Fibroblast of lung (primary cell): ENCODE data around the gene MPC1.

ENCODE experiments used
- CTCF ChIP-seq, 2 donors: IDR thresholded peaks in 1 of 2; conservative IDR thresholded peaks in 1 of 2; 1 replicate in 1 of 2; 2 replicates in 1 of 2; pipeline ENCODE4 v1.5.1; 2011 to 2012; ENCODE audit warnings: low read length in 2 of 2, control low read depth in 1 of 2, inconsistent platforms in 1 of 2, low read depth in 1 of 2, mild to moderate bottlenecking in 1 of 2
- EZH2 ChIP-seq: IDR thresholded peaks from 2 replicates; pipeline ENCODE4 v1.5.1; 2012; ENCODE audit warnings: low read length, control low read depth, mild to moderate bottlenecking; ENCODE audit errors: missing control alignments

GRCh38 chr6:166335378-166336302 is 47.1 kb downstream of the MPC1 start:
- TF ChIP-seq CTCF (conservative IDR thresholded peaks at IDR 0.05 in 1 of 2, IDR thresholded peaks at IDR 0.05 in 1 of 2; ENCODE audit: low read depth in 1 of 2, low read length in 2 of 2) = no peak
- TF ChIP-seq EZH2 = no peak
